ENCODE results near the gene TOLLIP.

The TOLLIP gene

DNA sequence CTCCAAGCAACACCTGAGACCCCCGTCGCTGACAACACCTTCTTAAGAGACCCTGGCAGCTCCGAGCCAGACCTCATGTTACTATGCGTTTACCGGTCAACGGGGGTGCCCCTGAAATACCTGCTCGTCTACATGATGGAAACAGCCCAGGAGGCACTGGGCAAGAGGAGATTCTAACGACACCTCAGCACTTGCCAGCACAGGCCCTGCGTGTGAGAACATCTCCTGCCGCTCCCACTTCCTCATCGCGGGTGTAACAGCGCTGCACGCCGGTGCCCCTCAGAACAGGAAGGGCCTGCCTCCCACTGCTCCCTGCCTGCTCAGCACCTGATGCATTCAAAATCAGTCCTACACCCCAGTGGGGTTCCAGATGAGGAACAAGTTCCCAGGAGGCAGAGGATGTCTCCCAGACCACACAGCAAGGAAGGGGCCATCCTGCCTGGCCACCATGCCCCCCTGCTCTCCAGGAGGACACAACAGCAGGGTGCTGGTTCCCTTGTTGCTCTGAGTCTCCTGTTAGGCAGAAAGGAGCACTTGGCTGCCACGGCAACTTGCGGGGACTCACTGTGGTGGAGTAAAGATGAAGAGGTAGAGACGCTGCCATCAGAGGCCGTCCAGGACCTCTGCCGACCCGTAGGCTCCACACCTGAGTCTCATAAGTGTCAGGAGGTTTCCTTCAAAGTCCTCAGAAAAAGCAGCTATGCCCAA is 2.1 kb downstream of the TOLLIP start:
- TF ChIP-seq, protein P1, sequence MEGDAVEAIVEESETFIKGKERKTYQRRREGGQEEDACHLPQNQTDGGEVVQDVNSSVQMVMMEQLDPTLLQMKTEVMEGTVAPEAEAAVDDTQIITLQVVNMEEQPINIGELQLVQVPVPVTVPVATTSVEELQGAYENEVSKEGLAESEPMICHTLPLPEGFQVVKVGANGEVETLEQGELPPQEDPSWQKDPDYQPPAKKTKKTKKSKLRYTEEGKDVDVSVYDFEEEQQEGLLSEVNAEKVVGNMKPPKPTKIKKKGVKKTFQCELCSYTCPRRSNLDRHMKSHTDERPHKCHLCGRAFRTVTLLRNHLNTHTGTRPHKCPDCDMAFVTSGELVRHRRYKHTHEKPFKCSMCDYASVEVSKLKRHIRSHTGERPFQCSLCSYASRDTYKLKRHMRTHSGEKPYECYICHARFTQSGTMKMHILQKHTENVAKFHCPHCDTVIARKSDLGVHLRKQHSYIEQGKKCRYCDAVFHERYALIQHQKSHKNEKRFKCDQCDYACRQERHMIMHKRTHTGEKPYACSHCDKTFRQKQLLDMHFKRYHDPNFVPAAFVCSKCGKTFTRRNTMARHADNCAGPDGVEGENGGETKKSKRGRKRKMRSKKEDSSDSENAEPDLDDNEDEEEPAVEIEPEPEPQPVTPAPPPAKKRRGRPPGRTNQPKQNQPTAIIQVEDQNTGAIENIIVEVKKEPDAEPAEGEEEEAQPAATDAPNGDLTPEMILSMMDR (IDR thresholded peaks at IDR 0.05; ENCODE audit: low read depth, low read length), result no peak
- H3K4me3 ChIP-seq (ENCODE audit: low read depth, low read length), result no peak overlapping the region

DNA sequence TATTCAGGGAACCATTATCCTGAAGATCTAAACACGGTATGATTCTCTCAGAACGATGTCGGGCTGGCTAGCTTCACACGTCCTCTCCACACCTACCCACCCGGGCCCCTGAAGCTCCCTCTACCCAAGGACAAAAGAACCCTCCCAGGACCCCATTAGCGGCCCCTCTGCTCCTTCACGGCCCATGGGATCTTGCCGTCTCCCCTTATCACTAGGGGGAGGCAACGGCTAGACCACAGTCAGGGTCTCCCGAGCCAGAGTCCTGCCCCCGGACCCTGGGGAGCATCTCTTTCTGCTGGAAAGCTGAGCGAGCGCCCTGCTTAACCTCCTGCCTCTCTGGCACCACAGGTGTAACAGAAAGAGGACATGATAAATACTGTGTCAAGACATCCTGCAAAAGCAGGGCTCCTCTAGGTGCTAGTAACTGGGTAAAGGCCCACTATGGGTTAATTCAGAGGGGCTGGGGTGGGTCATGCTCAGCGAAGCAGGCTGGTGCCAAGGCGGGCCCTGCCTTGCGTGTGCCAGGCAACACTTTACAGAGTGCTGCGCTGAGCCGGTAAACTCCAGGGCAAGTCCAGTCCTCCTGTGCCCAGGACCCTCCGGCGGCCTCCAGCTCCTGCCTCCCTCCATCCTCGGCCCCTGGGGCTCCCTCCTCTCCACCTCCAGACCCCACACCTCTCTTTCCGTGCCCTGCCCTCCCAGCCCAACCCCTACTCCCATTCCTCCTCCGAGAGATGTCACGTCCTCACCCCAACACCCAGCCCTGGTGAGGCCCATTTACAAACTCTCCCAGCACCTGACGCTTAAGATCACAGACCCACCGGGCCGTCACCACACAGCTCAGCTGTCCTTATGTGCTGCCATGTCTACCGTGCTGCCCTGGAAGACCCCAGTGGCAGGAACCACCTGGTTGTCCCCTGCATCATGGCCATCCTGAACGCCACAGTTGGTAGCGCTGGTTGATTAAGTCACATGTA is 3.0 kb downstream of the TOLLIP start:
- TF ChIP-seq, protein P1 (IDR thresholded peaks at IDR 0.05; ENCODE audit: low read depth, low read length), result no peak
- H3K4me3 ChIP-seq (ENCODE audit: low read depth, low read length), result no peak overlapping the region

DNA sequence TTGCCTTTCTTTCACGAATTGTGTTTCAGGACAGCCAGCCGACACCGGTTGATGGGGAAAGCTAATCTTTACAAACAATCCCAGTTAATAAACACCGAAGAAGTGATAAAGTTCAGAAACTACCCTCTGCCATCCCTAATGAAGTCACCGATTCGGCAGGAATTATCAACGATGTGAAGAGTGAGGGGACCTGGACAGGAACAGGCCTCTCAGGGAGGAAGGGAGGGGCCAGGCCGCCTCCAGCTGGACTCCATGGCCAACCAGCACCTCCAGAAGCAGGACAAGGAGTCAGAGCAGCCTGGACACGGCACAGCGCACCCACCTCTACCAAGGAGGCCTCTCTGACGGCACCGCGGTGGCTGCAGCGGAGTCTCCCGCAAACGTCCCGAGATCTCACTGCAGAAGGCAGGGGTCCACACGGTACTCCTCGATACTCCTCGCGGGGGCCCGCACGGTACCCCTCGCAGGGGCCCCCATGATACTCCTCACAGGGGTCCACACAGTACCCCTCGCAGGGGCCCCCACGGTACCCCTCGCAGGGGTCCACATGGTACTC is 3.9 kb downstream of the TOLLIP start:
- TF ChIP-seq, protein P1 (IDR thresholded peaks at IDR 0.05; ENCODE audit: low read depth, low read length), result no peak
- no peak overlapping the region for H3K4me3 ChIP-seq (ENCODE audit: low read depth, low read length)

DNA sequence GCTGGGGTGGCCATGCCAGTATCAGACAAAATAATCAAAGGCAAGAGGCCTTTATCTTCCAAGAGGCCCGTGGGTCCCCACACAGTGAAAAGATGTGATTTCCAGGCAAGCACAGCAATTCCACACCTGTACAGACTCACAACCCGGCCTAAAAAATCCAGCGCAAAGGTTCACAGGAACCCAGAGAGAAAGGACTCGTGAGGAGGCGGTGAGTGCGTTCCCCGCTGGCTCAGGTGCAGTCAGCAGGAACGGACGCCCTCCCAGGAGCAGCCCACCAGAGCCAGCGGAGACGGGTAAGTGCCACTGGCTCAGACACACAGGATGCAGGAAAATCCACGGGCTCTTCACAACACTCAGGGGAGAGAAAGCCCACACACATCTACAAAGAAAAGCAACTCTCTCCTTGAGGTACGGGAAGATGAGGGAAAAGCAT is 4.4 kb downstream of the TOLLIP start:
- H3K4me3 ChIP-seq (ENCODE audit: low read depth, low read length), result no peak overlapping the region
- TF ChIP-seq, protein P1 (IDR thresholded peaks at IDR 0.05; ENCODE audit: low read depth, low read length), result no peak

DNA sequence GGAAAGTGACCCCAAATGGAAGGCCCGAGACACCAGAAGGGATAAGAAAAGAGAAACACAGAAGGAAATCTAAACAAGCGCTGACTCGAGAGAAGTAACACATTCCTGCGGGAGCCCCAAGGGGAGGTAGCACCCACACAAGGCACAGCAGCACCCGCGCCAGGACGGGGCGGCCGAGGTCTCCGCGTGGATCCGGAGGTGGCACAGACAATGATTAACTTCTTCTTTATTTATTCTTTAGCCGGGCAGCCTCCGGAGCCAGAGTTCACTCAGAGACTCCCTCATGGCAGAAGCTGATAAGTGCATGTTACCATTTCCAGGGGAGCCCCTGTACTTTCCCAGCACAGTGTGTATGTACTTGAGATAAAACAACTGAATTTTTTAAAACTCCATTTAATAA is 5.1 kb downstream of the TOLLIP start:
- TF ChIP-seq, protein P1 (IDR thresholded peaks at IDR 0.05; ENCODE audit: low read depth, low read length), result no peak
- no peak overlapping the region for H3K4me3 ChIP-seq (ENCODE audit: low read depth, low read length)

DNA sequence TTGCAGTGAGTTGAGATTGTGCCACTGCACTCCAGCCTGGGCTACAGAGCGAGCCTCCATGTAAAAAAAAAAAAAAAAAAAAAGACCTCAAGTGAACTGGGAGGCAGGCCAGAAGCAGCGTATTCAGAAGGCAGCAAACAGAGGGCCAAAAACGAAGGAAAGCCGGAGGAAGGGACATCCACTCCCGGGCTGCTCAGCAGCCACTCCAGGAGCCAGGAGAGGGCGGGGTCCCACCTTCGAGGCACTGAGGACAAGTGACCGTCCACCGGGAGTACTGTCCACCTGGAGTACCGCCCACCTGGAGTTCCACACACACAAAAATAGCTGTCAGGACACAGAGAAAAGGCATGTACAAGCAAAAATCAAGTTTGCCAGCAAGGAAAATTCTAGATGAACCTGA is 5.5 kb downstream of the TOLLIP start:
- TF ChIP-seq, protein P1 (IDR thresholded peaks at IDR 0.05; ENCODE audit: low read depth, low read length), result no peak
- H3K4me3 ChIP-seq (ENCODE audit: low read depth, low read length), result no peak overlapping the region

Measured in WI38 (cell line).